Measurements from ENCODE around the gene GTF2E1.
A peak's percentile ranks its signal among the peaks of the same experiment; 100 is the strongest.
"Not testable (repeated sequence)": the region's sequence is repeated elsewhere in the genome, so short reads cannot be mapped to it uniquely, and the experiment has no call there.

The GTF2E1 gene

DNA sequence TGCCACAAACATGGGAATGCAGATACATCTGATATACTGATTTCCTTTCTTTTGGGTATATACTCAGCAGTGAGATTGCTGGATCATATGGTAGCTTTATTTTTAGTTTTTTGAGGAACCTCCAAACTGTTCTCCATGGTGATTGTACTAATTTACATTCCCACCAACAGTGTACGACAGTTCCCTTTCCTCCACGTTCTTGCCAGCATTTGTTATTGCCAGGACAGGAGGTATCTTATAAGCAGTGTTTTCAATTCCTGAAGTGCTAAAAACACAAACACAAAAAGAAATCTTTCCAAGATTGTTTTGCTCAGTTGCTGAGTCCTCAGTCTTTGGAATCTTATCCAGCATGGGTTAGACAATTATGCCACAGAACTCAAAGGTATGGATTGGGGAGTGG lies 13.5 kb downstream of the GTF2E1 start:
- DNase-seq, result no peak

DNA sequence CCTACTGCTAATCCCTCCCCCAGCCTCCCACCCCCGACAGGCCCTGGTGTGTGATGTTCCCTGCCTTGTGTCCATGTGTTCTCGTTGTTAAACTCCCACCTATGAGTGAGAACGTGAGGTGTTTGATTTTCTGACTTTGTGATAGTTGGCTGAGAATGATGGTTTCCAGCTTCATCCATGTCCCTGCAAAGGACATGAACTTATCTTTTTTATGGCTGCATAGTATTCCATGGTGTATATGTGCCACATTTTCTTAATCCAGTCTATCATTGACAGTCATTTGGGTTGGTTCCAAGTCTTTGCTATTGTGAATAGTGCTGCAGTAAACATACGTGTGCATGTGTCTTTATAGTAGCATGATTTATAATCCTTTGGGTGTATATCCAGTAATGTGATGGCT lies 16.0 kb downstream of the GTF2E1 start:
- not testable (repeated sequence) for DNase-seq

DNA sequence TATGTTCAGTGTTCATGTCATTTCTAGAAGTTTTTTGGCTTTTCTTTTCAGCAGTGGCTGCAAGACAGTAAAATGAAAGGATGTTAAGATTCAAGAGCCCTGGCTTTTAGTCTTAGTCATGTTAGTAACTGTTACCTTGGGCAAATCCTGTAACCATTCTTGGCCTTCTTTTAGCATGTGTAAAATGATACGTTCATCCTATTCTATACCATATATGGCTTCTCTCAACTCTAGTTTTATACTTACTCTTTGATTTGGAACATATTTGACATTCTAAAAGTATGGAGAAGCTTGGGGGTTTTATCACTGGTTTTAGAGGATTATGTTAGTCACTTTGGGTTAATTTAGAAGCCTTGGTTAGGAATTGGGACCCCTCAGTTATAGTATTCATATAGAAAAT lies 20.1 kb downstream of the GTF2E1 start:
- no peak for DNase-seq

DNA sequence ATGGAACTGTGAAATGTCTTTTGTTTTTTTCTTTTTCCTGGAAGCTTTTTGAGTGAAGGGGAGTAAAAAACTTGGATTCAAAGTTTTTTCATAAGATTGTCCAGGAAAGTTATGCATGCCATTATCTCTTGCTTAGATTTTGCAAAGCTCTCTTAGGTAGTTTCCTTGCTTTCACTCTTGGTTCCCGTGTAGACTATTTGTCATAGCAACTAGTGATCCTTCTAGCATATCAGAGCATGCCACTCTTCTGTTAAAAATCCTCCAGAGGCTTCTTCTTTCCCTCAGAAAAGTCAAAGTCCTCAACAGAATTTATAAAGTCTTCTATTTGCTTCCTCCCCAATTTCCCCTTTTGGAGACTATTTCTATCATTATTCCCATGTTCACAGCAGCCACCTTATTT lies 21.1 kb downstream of the GTF2E1 start:
- DNase-seq, result no peak

DNA sequence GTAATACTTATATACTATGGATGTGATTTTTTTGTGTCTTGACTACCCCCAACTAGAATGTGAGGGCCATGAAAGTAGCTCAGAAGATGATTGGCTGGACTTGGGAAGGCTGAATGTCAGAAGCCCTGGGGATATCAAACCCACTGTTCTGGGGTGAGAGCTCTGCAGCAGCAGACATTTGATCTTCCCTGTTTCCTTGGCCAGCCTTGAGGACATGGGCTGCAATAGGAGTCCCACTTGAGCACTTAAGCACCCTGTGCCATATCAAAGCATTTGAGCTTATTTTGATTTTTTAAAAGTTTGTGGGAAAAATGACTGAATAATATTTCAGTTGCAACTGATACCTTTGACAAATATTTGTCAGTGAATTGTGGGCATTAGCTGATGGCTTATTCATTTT lies 21.7 kb downstream of the GTF2E1 start:
- DNase-seq, result no peak

DNA sequence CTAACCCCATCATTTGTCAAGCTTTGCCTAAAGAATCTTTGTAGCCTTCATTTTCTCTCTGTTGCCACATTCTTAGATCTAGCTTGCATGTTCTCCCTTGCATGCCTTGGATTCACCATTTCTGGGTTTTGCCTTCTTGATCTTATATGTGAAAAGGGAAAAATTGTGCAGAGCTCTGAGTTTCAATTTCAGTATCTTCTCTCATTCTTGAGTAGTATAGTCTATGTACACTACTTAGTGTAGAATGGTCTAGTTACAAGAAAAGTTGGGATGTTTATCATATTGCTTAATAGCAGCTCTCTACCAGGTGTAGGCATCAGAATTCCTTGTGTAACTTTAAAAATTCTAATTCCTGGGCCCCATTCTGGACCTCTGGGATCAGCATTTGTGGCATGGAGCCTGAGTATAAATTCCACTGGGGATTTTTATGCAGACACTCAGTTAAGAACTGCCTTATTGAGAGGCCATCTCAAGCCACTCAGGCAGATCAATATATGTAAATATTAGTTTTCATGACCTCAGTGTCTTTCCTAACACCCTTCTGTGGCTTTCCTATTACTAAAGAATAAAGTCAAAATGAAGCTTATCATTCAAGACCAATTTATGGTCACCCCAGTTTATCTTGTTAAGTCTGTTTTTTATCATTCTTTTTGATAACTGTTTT lies 23.4 kb downstream of the GTF2E1 start:
- DNase-seq, result no peak

DNA sequence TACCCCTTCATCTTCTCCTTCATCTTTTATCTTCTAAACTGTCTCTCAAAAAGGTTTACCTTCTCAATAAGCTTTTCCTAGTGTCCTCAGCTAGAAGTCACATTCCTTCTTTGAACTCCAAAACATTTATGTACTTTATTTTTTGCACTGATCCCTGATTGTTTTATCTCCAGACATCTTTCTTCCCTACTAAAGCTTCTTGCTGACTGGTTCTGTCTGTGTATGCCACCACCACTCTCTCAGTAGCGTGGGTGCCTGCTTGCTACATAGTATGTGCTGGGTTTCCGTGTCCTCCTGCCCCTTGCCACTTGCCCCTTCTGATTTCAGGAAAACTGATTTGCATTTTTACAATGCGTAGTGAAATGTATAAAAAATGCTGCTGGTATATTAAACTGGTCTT lies 24.0 kb downstream of the GTF2E1 start:
- DNase-seq, result no peak

DNA sequence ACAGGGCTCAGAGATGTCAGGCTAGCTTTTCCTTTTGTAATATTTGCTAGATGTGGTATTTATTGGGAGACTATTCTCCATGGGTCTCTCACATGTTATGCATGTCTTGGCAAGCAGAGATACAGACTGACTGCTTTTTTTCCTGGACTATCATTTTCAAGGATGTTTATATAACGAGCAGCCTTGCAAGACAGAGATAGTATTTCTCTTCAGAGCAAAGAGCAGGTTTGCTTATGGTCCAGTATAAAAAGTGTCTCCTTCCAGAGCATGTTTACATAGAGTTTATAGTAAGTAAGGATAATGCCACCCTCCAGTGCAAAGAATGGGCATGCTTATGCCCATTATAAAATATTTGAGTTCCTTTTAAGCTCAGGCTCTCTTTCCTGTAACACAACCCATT lies 24.6 kb downstream of the GTF2E1 start:
- no peak for DNase-seq

DNA sequence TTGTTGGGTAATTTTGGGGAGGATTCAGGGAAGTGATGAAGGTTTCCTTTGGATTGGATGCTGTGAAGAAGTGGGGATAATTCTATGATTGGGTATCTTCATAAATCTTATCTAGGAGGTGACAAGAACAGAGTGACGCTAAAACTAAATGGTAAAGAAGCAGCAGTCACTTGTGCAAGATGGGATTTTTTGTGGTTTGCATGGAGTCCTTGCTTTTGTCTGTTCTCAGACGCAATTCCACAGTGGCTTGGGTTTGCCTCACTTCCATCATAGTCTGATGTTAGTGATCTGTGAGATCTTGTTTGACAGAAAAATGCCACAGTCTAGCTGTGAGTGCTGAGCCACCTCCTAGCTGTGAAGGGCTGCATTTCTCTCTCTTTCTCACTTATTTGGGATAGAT lies 26.9 kb downstream of the GTF2E1 start:
- DNase-seq, result no peak

DNA sequence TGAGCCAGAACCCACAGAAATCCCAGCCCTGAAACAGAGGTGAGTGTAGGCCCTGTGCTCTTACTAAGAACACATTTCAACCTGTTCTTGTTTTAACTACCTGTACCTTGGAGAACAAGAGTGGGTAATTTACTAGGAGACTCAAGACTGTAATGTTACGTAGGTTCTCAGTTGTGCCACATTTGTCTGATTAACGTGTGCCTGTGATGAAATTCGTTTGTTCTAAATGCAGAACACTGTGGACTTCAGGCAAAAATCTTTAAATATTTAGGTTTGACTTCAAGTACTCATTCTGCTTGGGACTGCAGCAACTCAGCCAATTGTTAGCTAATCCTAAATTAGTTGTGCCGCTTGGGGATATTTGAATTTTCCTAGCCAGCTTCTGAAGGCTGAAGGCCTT lies 28.3 kb downstream of the GTF2E1 start:
- DNase-seq, result no peak

DNA sequence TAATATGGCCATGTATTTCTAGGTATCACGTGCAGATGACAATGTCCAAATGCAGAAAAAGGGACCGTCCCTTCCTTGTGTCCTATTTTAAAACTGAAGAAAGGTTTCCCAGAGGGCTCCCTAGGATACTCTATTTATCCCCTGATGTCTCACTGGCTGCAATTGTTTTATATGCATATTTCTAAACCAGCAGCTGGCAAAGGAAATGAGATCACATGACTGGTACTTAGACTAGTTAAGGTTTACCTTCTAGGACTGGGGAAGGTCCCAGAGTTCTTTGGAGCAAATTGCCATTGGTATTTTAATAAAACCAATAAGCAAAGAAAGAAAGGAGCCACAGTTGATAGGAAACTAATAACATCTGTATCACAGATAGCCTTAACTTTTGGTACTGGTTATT lies 29.5 kb downstream of the GTF2E1 start:
- DNase-seq, result no peak

DNA sequence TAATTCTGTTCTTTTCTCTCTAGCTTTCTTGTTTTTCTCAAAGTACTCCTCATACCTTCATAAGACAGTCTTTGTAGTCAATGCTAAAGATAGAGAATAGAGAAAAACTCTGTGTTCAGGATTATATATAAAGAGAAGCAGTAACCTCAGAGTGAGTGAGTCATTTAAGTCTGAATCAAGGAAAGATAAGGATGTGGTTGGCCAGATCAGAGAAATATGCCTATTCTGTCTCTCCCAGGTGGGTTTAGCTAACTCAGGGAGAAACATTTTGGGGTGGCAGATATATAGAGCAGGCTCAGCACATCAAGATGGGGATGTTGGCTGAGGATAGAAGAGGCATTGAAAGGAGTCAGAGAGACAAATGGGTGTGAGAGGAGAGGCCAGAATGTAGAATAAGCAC lies 31.4 kb downstream of the GTF2E1 start:
- peak in 1 of 5 experiments; percentile 81 for DNase-seq

DNA sequence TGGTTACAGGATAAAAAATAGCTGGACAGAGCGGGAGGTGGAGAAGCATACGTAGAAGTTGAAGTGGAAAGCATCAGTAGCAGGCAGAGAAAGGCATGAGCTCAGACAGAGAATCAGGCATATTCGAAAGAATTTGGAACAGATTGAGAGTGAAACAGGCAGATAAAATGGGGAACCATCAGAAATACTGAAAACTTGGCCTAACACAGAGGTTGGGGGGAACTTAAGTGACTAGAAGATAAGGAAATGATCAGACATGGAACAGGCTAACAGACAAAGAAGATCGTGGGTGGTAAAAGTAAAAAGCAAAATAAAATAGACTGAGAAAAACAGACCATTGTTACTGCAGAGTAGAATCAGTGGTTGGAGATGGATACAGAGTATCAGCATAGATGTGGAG lies 32.9 kb downstream of the GTF2E1 start:
- DNase-seq, result no peak

DNA sequence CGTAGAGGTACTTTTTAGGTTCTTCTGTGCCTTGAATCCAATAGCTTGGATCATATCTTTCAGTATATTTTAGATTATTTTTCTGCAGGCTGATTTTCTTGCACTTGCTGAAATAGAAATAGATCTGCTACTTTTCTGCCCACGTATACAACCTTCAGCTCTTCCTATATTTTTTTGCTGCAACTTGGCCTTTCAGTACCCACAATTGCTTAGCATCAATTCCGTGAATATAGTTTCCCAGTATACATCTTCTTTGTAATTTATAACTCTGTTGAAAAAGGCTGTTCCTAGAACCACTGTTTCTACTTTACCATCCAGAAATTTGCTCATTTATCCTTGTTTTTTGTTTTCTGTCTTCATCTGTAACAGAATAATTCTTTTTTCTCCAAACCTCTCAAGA lies 36.2 kb downstream of the GTF2E1 start:
- no peak for DNase-seq

DNA sequence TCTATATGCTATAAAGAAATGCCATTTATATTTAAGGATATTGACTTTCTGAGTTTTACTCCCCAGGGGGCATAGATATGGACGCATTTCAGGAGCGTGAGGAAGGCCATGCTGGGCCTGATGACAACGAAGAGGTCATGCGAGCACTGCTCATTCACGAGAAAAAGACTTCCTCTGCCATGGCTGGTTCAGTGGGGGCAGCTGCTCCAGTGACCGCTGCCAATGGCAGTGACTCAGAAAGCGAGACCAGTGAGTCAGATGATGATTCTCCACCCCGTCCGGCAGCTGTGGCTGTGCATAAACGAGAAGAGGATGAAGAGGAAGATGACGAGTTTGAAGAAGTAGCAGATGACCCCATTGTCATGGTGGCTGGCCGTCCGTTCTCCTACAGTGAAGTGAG lies 38.4 kb downstream of the GTF2E1 start:
- DNase-seq, result no peak

DNA sequence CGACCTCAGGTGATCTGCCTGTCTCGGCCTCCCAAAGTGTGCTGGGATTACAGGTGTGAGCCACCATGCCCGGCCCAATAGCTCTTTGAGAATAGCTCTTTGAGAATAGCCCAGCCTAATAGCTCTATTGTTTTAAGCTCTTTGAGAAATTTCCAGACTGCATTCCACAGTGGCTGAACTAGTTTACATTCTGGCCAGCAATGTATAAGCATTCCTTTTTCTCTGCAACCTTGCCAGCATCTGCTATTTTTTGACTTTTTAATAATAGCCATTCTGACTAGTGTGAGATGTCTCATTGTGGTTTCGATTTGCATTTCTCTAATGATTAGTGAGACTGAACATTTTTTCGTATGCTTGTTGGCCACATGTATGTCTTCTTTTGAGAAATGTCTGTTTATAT lies 43.3 kb downstream of the GTF2E1 start:
- not testable (repeated sequence) for DNase-seq

DNA sequence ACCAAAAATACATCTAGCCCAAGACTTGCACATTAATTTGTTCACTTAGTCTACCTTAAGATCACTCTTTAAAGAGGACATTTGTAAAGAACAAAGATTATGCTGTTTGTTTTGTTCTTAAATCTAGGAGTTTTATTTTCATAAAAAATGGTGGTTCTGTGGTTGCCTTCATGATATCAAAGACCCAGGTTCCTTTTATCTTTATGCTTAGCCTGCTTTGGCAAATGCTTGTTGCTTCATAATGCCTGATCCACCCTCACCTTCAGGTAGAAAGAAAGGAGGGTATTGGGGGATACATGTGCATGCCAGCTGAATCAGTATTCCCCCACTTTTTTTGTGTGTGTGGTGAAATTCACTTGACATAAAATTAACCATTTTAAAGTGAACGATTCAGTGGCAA lies 48.5 kb downstream of the GTF2E1 start:
- no peak for DNase-seq

DNA sequence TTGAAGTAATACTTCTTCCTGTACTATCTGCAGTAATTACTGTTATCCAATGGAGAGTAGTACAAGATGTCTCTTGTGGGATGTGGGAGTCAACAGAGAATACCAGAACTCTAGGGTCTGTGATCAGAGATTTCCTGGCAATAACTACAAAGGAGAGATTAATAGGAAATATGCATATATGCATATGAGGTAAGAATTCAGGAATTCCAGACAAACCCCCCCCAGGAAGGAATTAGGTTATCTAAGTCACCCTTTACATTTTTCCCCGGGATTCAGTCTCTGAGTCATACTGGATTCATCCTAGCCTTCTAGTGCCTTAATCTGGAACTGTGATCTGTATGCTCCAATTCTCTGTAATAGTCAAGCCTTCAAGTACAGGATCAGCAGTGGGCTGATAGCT lies 49.4 kb downstream of the GTF2E1 start:
- no peak for DNase-seq

DNA sequence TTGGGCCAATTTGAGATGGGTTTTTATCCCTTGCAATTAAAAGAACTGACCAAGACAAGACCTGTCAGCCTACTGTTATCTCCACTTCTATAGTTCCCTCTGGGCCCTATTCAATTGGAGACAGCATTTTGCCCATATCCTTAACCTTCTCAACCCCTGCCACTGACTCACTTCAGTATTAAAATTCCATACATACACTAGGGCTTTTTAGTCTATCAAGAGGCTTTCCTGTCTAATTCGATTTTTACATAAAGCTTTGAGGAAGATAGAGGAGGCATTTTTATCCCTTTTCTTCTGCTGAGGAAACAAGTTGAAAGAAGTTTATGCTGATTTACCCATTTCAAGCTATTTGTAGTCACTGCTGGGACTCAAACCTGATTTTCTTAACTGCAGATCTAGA lies 51.1 kb downstream of the GTF2E1 start:
- no peak for DNase-seq

DNA sequence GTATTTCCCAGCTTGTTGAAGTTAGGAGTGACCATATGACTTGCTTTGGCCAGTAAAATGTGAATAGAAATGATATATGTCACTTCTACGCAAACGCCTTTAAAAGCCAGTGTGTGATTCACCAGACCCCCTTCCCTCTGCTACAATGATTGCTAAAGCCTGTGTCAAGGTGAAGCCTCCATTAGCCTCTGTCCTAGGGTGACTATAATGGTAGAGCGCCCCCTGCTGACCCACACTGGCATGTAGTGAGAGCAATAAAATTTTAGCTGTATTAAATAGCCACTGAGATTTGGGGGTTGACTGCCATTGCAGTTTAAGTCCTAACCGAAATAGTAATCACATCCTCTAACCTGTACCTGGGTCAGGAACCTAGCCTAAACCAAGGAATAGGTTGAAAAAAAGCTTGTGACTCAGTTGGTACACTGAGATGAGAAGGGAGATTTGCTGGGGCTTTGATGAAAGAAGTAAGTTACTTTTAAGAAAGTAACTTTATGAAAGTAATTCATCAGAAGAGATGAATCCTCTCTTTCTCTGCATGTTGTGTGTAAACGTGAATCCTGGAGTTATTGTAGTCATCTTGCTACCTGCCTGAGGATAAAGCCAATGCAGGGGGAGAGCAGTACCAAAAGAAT lies 52.6 kb downstream of the GTF2E1 start:
- DNase-seq, result peak; percentile 54 to 74 (median 66)

DNA sequence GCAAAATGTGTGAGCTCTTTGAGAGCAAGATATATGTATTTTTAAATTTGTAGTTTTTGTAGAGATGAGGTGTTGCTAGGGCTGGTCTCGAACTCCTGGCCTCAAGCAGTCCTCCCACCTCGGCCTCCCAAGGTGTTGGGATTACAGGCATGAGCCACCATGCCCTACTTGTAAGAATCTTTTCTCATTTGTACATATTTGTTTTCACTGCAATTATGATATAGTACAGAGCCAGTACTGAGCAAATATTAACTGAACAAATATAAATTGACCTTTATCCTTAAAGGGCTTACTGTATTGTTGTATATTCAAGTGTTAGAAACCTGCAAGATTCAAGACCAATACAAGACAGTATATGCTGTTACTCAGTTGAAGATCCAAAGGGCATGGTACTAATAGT lies 53.4 kb downstream of the GTF2E1 start:
- DNase-seq, result no peak

DNA sequence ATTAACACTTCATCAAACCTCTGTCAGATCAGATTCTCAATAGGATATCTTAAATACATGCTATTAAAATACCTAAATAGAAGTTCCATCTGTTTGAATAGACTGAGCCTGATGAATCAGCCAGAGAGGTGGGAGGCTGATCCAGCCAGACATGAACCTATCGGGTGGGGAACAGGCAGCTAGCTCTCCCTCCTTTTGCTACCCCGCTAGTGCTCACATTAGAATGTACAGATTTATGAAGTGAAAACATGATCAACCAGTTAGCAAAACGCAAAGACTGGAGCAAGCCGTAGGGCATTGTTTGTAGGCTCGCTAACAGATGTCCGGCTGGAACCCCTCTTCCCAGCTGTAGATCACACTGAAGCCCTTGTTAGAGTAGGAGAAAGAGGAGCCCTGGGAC lies 54.4 kb downstream of the GTF2E1 start:
- DNase-seq, result no peak

DNA sequence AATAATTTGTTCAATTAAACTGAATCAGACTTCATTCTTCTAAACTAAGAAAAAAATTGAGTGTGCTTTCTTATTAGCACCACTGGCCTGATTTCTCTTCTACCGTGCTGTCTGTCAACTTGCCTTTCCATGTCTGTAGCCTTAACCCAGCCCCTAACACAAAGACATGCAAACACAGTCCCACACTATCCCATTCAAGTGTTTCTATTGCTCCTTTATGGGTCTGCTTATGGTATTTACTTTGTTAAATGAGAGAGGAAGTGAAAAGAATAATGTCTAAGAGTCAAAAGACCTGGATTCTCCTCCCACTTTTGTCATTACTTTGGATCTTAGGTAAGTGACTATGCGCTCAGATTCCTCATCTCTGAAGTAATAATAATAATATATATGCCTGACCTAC lies 55.3 kb downstream of the GTF2E1 start:
- no peak for DNase-seq

DNA sequence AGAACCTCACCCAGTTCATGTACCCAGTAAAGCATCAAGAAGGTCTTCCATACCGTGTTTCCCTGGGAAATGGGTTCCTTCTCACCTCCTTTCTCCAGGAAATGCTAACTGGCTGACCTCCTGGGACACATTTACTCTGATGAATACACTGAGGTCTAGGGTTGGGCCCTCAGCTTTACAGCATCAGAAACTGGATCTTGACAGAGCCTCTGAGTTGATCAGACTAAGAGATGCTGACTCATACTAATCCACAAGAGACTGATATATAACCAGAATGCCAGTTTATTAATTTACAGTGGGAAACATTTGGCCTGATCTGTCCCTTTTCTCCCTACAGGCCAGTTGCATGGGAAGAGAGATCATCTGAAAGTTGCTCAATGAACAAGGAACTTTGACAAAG lies 55.8 kb downstream of the GTF2E1 start:
- DNase-seq, result no peak

DNA sequence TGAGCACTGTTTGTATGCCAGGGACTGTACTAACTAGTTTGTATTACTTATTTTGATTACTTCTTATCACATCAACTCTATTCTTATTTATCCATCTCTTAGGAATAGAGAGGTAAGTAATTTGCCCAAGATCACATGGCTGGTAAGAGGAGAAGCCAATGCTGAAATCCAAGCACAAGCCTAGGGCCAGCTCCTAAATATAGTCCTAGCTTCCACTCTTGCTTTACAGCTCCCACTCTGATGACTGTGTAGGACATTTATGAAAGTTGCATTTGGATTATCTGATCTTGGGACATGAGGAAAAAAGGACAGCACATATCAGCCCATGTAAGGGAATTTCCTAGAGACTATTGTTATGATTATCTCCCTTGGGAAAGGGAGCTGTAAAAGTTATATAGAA lies 58.1 kb downstream of the GTF2E1 start:
- no peak for DNase-seq
